Measurements from ENCODE around the gene MMP1.

MMP1 gene

GRCh38 chr11:102807921-102808320 lies 10.0 kb upstream of the MMP1 start:
- H3K27ac ChIP-seq, result no peak overlapping the region
- H3K4me1 ChIP-seq (ENCODE audit: control insufficient read depth in 1 of 2, insufficient read depth in 1 of 2, low read depth in 1 of 2, low read length in 1 of 2), result no peaks in the 10 kb centered on the region
- peaks cover 54% of the 10 kb centered on the region for H3K27me3 ChIP-seq
- no peak for TF ChIP-seq CTCF (IDR thresholded peaks at IDR 0.05)
- H3K9me3 ChIP-seq, result no peaks in the 10 kb centered on the region
- no peak overlapping the region for H3K4me3 ChIP-seq (ENCODE audit: low read depth in 1 of 2, low read length in 1 of 2)
- no peaks in the 10 kb centered on the region for H3K36me3 ChIP-seq

- H3K36me3 ChIP-seq, result no peaks in the 10 kb centered on the region
- H3K27me3 ChIP-seq, result peaks cover 54% of the 10 kb centered on the region
- no peaks in the 10 kb centered on the region for H3K9me3 ChIP-seq
- H3K4me3 ChIP-seq (ENCODE audit: low read depth in 1 of 2, low read length in 1 of 2), result no peak overlapping the region
- H3K4me1 ChIP-seq (ENCODE audit: control insufficient read depth in 1 of 2, insufficient read depth in 1 of 2, low read depth in 1 of 2, low read length in 1 of 2), result no peaks in the 10 kb centered on the region
- TF ChIP-seq CTCF (IDR thresholded peaks at IDR 0.05), result no peak
- no peak overlapping the region for H3K27ac ChIP-seq
These were observed 8.3 kb upstream of the MMP1 start for GRCh38 chr11:102806296-102806695.

GRCh38 chr11:102802341-102802740 lies 4.4 kb upstream of the MMP1 start:
- H3K27me3 ChIP-seq, result peaks cover 28% of the 10 kb centered on the region
- no peak overlapping the region for H3K4me3 ChIP-seq (ENCODE audit: low read depth in 1 of 2, low read length in 1 of 2)
- no peaks in the 10 kb centered on the region for H3K36me3 ChIP-seq
- H3K27ac ChIP-seq, result no peak overlapping the region
- no peaks in the 10 kb centered on the region for H3K9me3 ChIP-seq
- TF ChIP-seq CTCF (IDR thresholded peaks at IDR 0.05), result no peak
- H3K4me1 ChIP-seq (ENCODE audit: control insufficient read depth in 1 of 2, insufficient read depth in 1 of 2, low read depth in 1 of 2, low read length in 1 of 2), result no peaks in the 10 kb centered on the region

GRCh38 chr11:102800767-102801166 lies 2.8 kb upstream of the MMP1 start:
- H3K9me3 ChIP-seq, result no peaks in the 10 kb centered on the region
- H3K27ac ChIP-seq, result no peak overlapping the region
- no peak overlapping the region for H3K4me3 ChIP-seq (ENCODE audit: low read depth in 1 of 2, low read length in 1 of 2)
- H3K36me3 ChIP-seq, result no peaks in the 10 kb centered on the region
- peaks cover 32% of the 10 kb centered on the region for H3K27me3 ChIP-seq
- no peak for TF ChIP-seq CTCF (IDR thresholded peaks at IDR 0.05)
- H3K4me1 ChIP-seq (ENCODE audit: control insufficient read depth in 1 of 2, insufficient read depth in 1 of 2, low read depth in 1 of 2, low read length in 1 of 2), result no peaks in the 10 kb centered on the region

- no peaks in the 10 kb centered on the region for H3K9me3 ChIP-seq
- H3K4me3 ChIP-seq (ENCODE audit: low read depth in 1 of 2, low read length in 1 of 2), result no peak overlapping the region
- no peaks in the 10 kb centered on the region for H3K36me3 ChIP-seq
- TF ChIP-seq CTCF (IDR thresholded peaks at IDR 0.05), result no peak
- H3K27me3 ChIP-seq, result peaks cover 25% of the 10 kb centered on the region
- H3K4me1 ChIP-seq (ENCODE audit: control insufficient read depth in 1 of 2, insufficient read depth in 1 of 2, low read depth in 1 of 2, low read length in 1 of 2), result no peaks in the 10 kb centered on the region
- H3K27ac ChIP-seq, result no peak overlapping the region
These were observed 1.9 kb upstream of the MMP1 start for GRCh38 chr11:102799681-102800340.

Data from neutrophil (primary cell).